GM21423 (cell line): Measurements from ENCODE around the gene GLB1L2.

Source experiments
- ATAC-seq: cut with Tn5 transposase; IDR thresholded peaks from one replicate; pipeline ENCODE4 v1.9.1; 2021; ENCODE audit warnings: mild to moderate bottlenecking, moderate library complexity; ENCODE audit not compliant: unreplicated experiment

Gene GLB1L2

GRCh38 chr11:134383576-134384221 lies 51.9 kb downstream of the GLB1L2 start:
- no peak for ATAC-seq

GRCh38 chr11:134384406-134384805 lies 52.6 kb downstream of the GLB1L2 start:
- no peak for ATAC-seq

GRCh38 chr11:134385171-134385570 lies 53.4 kb downstream of the GLB1L2 start:
- no peak for ATAC-seq

GRCh38 chr11:134385774-134386565 lies 54.2 kb downstream of the GLB1L2 start:
- no peak for ATAC-seq

DNA sequence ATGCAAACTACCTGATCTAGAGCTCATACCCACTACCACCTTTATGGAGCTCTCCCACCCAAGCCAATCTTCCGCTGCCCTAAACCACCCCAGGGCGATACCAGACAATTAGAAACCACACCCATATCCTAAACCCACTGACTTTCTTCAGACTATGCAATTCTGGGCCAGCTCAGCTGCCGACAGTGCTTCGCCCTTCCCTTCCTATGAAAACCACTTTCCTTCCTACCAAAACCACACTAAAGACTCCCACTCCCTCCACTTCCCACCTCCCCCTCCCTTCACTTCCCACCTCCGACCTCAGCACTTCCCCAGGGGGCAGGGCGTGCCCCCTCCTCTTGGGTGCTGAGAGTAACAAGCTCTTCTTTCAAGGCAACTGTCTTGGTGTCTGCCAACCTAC lies 55.2 kb downstream of the GLB1L2 start:
- ATAC-seq, result no peak

DNA sequence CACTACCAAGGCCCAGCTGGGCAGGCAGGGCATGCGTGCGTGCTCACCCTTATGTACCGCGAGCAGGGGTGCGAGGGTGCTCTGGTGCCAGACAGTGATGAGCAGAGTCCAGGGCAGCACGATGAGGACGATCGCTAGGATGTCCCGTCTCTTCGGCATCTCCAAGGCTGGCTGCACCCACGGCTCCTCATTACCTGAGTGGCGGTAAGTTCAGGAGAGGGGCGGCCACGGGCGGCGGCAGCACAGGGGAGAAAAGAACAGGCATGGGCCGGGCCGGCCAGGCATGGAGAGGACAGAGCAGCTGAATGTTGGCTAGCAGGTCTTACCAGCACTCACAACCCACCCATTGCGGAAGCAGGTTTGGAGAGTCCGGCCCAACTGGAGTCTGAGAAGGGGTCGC lies 55.7 kb downstream of the GLB1L2 start:
- ATAC-seq, result no peak

GRCh38 chr11:134388590-134388989 lies 56.8 kb downstream of the GLB1L2 start:
- ATAC-seq, result no peak

DNA sequence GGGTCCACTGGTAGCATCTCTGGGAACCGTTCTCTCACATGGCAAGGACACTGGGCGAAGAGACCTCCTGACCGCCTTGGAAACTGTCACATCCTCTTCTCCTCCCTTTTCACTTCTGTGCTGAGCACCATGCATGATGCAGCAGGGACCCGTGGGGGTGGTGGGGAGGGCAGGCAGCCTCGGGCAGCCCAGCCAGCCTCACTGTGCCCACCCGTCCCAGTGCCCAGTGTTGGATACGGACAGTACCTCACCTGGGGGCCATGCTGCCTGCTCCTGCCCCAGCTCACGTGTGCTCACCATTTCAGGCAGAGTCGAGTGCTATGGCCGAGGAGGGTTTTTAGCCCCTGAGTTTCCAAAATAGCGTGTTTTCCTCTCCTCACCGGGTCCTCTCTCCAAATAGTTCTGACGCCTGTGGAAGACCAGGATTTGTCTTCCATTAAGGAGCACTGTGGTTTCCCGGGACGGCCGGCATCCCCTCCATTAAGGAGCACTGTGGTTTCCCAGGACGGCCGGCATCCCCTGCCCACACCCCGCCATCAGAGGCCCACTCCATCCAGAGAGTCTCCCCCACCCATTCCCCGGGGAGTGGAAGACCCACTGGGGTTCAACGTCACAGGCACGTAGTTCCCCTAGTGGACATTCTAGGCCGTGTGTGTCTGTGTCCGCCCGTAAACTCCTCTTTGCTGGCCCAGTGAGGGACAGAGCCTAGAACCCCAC lies 57.8 kb downstream of the GLB1L2 start:
- no peak for ATAC-seq

DNA sequence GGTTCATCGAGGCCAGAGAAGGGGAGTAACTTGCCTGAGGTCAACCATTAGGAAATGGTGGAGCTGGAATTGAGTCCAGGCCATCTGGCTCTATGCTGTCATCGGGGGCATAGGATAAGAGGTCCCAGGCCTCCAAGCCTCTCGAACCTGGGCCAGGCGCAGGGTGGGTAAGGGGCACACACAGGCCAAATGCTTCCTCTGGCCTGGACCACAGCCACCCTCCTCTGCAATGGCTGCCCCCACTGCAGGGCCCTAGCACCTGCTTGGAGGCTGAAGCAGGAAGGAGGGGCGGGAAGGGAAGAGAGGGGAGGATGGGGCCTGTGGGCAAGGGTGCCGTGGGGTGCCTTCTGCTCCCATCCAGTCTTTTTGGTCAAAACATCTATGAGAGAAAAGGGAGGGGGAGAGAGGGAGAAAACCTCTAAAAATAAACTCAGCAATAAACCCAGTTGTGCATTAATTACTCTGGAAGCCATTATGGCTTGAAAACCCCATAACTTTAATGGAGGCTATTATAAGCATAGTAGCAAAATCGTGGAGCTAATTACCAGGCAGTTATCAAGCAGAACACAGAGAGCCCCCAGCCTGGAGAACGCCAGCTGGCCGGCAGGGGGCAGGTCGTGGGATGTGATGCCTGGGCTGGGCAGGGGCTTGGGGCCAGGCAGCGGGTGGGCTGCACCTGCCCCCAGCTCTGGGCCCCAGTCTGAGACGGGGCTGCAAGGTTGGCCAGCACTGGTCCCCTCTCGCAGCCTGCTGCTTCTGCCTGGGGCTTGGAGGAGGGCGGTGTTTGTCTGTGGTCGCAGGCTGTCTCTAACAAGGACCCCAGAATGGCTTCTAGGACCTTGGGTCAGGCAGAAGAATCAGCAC lies 59.1 kb downstream of the GLB1L2 start:
- ATAC-seq, result no peak

- no peak for ATAC-seq
Observed at GRCh38 chr11:134391656-134392055, 59.9 kb downstream of the GLB1L2 start.

DNA sequence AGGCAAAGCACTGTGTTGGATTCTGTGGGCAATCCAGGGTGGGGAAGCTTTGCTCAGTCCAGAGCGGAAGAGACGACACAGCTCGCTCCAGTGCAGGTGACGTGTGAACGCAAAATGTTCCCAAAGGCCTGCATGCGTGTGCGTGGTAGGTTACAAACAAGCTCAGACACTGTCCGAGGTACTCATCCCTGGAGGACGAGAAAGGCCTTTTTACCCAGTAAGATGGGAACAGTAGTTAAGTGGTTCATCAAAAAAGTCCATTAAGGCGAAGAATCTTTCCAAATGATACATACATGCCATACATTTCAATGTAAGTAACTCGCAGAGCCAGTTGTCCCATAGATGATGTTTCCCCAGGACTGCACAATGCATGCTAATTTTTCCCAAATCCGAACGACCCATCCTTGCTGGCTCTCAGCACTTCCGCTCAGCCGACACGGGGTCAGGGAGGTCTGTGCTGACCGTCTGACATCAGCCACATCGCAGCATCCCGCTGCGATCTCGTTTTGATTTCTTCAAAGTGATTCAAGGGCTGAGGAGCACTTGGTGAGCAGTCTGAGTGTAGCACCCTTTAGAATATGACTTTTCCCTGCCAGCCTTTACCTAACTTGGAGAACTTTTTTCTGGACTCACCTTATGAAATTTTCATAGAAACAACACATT lies 61.3 kb downstream of the GLB1L2 start:
- no peak for ATAC-seq

DNA sequence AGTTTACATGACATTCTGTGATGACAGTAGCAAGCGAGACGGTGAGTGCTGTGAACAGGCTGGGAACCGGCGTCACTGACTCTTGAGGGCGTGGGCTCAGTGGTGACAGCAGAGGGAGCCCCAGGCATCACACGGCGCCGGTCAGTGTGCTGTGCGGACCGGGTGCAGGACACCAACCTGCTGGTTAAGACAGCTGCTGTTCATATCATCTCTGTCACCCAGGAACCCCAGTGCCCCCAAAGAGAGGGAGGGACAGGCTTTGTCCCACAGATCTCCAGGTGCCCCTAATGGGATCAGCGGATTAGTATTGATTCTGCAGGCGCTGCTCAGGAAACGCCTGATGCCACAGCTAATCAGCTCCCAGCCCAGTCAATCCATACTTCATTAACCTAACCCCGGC lies 61.9 kb downstream of the GLB1L2 start:
- no peak for ATAC-seq

- no peak for ATAC-seq
Observed at GRCh38 chr11:134394311-134394710, 62.5 kb downstream of the GLB1L2 start.

- no peak for ATAC-seq
Observed at GRCh38 chr11:134395002-134395401, 63.2 kb downstream of the GLB1L2 start.

- no peak for ATAC-seq
Observed at GRCh38 chr11:134397304-134398078, 65.7 kb downstream of the GLB1L2 start.

GRCh38 chr11:134398079-134398444 lies 66.3 kb downstream of the GLB1L2 start:
- ATAC-seq, result no peak

DNA sequence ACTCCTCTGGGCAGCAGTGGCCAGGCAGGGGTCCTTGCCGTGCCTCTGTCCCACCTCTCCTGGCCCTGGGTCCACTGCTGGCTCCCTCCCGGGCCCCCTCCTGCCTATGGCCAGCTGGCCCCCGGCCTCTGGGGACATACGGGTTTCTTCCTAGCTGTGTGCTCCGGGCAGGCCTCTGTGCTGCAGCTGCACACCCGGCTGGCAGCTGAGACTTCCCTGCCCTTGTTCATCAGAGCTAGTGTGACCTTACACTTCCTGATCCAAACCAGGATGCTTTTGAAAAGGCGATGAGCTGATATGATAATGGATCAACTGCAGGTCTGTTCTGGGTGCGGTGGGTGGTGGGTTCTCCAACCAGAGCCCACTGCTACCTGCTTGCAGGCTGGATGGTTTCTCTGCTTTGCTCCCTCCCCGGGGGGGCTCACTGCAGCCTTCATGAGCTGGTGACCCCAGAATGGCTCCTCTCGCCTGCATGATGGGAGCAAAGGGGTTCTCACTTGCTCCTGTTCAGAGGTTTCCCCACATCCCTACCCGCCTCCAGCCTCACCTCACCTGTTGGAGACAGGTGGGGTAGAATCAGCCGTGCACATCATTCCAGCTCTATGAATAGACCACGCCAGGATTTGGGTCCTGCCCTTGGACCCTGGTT lies 67.0 kb downstream of the GLB1L2 start:
- ATAC-seq, result no peak

DNA sequence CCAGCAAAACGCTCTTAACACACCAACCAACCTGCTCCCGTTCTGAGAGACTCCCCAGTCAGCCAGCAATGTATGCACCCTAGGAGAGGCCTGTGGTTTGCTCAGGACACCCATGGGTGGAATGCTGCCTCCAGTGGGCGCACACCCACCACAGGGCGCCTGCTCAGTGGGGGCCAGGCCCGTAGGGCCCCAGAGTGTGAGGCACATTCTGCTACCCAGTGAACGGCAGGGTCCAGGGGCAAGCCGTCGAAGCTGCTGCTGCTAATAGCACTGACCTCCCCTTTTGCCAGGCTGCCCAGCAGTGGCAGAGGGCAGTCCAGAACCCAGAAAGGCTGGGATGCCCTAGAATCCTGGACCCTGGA lies 67.5 kb downstream of the GLB1L2 start:
- ATAC-seq, result no peak

GRCh38 chr11:134399996-134400395 lies 68.2 kb downstream of the GLB1L2 start:
- ATAC-seq, result no peak
